ENCODE results near the gene LAMA2.

- TF ChIP-seq CTCF (IDR thresholded peaks at IDR 0.05) (no peak), POLR2A (IDR thresholded peaks at IDR 0.05) (no peak)
These were observed 8.1 kb upstream of the LAMA2 start for GRCh38 chr6:128874863-128875262.
